HepG2 (cell line): ENCODE data around the gene PLD1. TPM values are rescaled to one million over a fixed set of nuclear protein-coding genes. Genes with fewer than 3 reads are reported as not detected.

Source experiments
- CBX2 ChIP-seq, 2 experiments: fragments of 200-600 bp in 1 of 2; sonication (generic); formaldehyde crosslinking in 1 of 2; IDR thresholded peaks; 2 replicates each; pipeline versions ENCODE4 v1.7.0 to v1.8.1; 2018 to 2022; ENCODE audit warnings: low read depth in 2 of 2, low read length in 1 of 2, mild to moderate bottlenecking in 1 of 2, missing genetic modification reagents in 1 of 2
- CHD4 ChIP-seq: fragments of 200-600 bp; sonication (generic); IDR thresholded peaks from 2 replicates; pipeline ENCODE4 v1.7.0; 2017; ENCODE audit warnings: mild to moderate bottlenecking, low read length, borderline replicate concordance
- CREB1 ChIP-seq, 2 experiments: fragments of 450-650 bp in 1 of 2; IDR thresholded peaks; 2 replicates each; pipeline ENCODE4 v1.6.1; 2016 to 2017; ENCODE audit warnings: control low read depth in 1 of 2, mild to moderate bottlenecking in 1 of 2, missing compliant biosample characterization in 1 of 2, missing genetic modification characterization in 1 of 2
- DNMT1 ChIP-seq: sonication (generic); formaldehyde crosslinking; IDR thresholded peaks from 2 replicates; pipeline ENCODE4 v1.5.1; 2020; ENCODE audit warnings: mild to moderate bottlenecking, missing genetic modification reagents
- FOXP1 ChIP-seq, 2 experiments: fragments of 450-650 bp in 1 of 2; IDR thresholded peaks; 2 replicates each; pipeline ENCODE4 v1.6.1; 2017 to 2018; ENCODE audit warnings: antibody characterized with exemption in 1 of 2
- IKZF5 ChIP-seq: IDR thresholded peaks from 2 replicates; pipeline ENCODE4 v1.6.1; 2018; ENCODE audit warnings: missing genetic modification reagents, mild to moderate bottlenecking, missing compliant biosample characterization
- JUN ChIP-seq: sonication (generic); formaldehyde crosslinking; IDR thresholded peaks from 2 replicates; pipeline ENCODE4 v1.4.0; 2020; ENCODE audit warnings: mild to moderate bottlenecking, missing genetic modification reagents
- KDM2A ChIP-seq: sonication (generic); formaldehyde crosslinking; IDR thresholded peaks from 2 replicates; pipeline ENCODE4 v1.4.0; 2020; ENCODE audit warnings: low read depth, missing genetic modification reagents, borderline replicate concordance
- MED8 ChIP-seq: sonication (generic); formaldehyde crosslinking; IDR thresholded peaks from 2 replicates; pipeline ENCODE4 v1.8.1; 2023; ENCODE audit warnings: mild to moderate bottlenecking, missing genetic modification reagents; ENCODE audit not compliant: insufficient replicate concordance
- PAXIP1 ChIP-seq: sonication (generic); formaldehyde crosslinking; conservative IDR thresholded peaks from 2 replicates; pipeline ENCODE4 v1.4.0; 2020; ENCODE audit warnings: mild to moderate bottlenecking, missing genetic modification reagents, moderate library complexity
- RBM39 ChIP-seq: fragments of 200-400 bp; formaldehyde crosslinking; IDR thresholded peaks from one replicate; pipeline ENCODE4 v1.6.1; 2018; ENCODE audit warnings: antibody characterized with exemption, mild to moderate bottlenecking, low read depth, low read length; ENCODE audit not compliant: poor library complexity, severe bottlenecking
- SCMH1 ChIP-seq: sonication (generic); formaldehyde crosslinking; IDR thresholded peaks from 2 replicates; pipeline ENCODE4 v1.9.0; 2021; ENCODE audit warnings: missing genetic modification reagents, mild to moderate bottlenecking, borderline replicate concordance
- SKI ChIP-seq: fragments of 450-650 bp; IDR thresholded peaks from one replicate; pipeline ENCODE4 v1.6.1; 2018; ENCODE audit warnings: mild to moderate bottlenecking; ENCODE audit not compliant: partially characterized antibody
- TOE1 ChIP-seq: sonication (generic); formaldehyde crosslinking; IDR thresholded peaks from 2 replicates; pipeline ENCODE4 v1.4.0; 2020; ENCODE audit warnings: mild to moderate bottlenecking, missing genetic modification reagents
- ZNF614 ChIP-seq: IDR thresholded peaks from 2 replicates; pipeline ENCODE4 v1.6.1; 2018; ENCODE audit warnings: missing biosample characterization, missing genetic modification reagents, inconsistent platforms, borderline replicate concordance
- ZNF790 ChIP-seq: sonication (generic); formaldehyde crosslinking; IDR thresholded peaks from 2 replicates; pipeline ENCODE4 v1.8.0; 2022; ENCODE audit warnings: missing genetic modification reagents, mild to moderate bottlenecking, borderline replicate concordance
- polyA plus RNA-seq, 8 experiments: library from polyadenylated mRNA; depleted of rRNA in 3 of 8; stranded (reverse) in 7 of 8; unstranded in 1 of 8; fragments of >200 nt; fragmentation: Illumina TruSeq in 4 of 8; extraction: Trizol in 4 of 8; gene quantifications; 2 replicates each; pipeline versions ENCODE4 v1.2.1 to v1.2.3, GENCODE V29; 2011 to 2016; ENCODE audit warnings: low read depth in 4 of 8, missing spikeins in 1 of 8, mixed read lengths in 1 of 8; ENCODE audit not compliant: insufficient read depth in 1 of 8
- total RNA-seq, 5 experiments: library from RNA; depleted of rRNA; stranded (reverse); fragments of >200 nt; fragmentation: Illumina TruSeq; extraction: Trizol; gene quantifications; 2 replicates each; pipeline ENCODE4 v1.2.3, GENCODE V29; 2016; ENCODE audit warnings: low read depth in 1 of 5

Gene PLD1
- total and polyA plus RNA-seq, 2 of the 13 experiments (the other 11 are each of a cell fraction or from before 2014, with no cell fraction given) = 27.1 to 59.4 TPM

GRCh38 chr3:171842864-171843518, 32.7 kb upstream of the PLD1 start, which contains the start of gene TMEM212 (continued):
- TF ChIP-seq KDM2A (CRISPR knock-in tag) = no peak
- no peak for TF ChIP-seq DNMT1
- TF ChIP-seq JUN (CRISPR knock-in tag) = no peak
- TF ChIP-seq MED8 = peak; percentile 66
- no peak for TF ChIP-seq CBX2 (IDR thresholded peaks at IDR 0.05; ENCODE audit: low read depth, low read length)
- TF ChIP-seq CBX2 (CRISPR knock-in tag; IDR thresholded peaks at IDR 0.05; ENCODE audit: low read depth) = no peak
- TF ChIP-seq TOE1 (CRISPR knock-in tag) = no peak
- no peak for TF ChIP-seq CREB1 (IDR thresholded peaks at IDR 0.05)
- peak; percentile 10; the same call in 1 of the 2 replicates for TF ChIP-seq CREB1 (CRISPR knock-in tag; IDR thresholded peaks at IDR 0.05)
- no peak for TF ChIP-seq FOXP1 (IDR thresholded peaks at IDR 0.05)
- TF ChIP-seq FOXP1 (CRISPR knock-in tag; IDR thresholded peaks at IDR 0.05) = no peak
- no peak for TF ChIP-seq ZNF790 (CRISPR knock-in tag)
- no peak for TF ChIP-seq SCMH1
- peak; percentile 55 for TF ChIP-seq PAXIP1 (CRISPR knock-in tag)
- TF ChIP-seq ZNF614 (CRISPR knock-in tag) = 0 out of 2 replicates have a peak, but pooled peaks have one; percentile 15
- no peak for TF ChIP-seq RBM39
- no peak for TF ChIP-seq CHD4
- no peak for TF ChIP-seq SKI
- TF ChIP-seq IKZF5 (CRISPR knock-in tag) = no peak
